Transverse colon (tissue), 4 donors: Measurements from ENCODE around the gene ABTB1. TPM values are rescaled to one million over a fixed set of nuclear protein-coding genes. Genes with fewer than 3 reads are reported as not detected.
A peak's percentile ranks its signal among the peaks of the same experiment; 100 is the strongest.

Experiments used
- DNase-seq: peaks from one replicate; pipeline ENCODE4 v3.0.0-alpha.2; 2019
- H3K27ac ChIP-seq, 4 donors: fragments of 200-600 bp; sonication (generic); 2 replicates each; pipeline ENCODE4 v1.5.1; 2016 to 2018; ENCODE audit warnings: inconsistent platforms in 4 of 4
- H3K27me3 ChIP-seq: fragments of 200-600 bp; sonication (generic); 2 replicates; pipeline ENCODE4 v1.5.1; 2017; ENCODE audit warnings: inconsistent platforms
- H3K36me3 ChIP-seq, 4 donors: fragments of 200-600 bp; sonication (generic); 2 replicates each; pipeline ENCODE4 v1.5.1; 2017 to 2019; ENCODE audit warnings: inconsistent platforms in 4 of 4
- H3K4me1 ChIP-seq, 4 donors: fragments of 200-600 bp; sonication (generic); 2 replicates each; pipeline ENCODE4 v1.5.1; 2017 to 2020; ENCODE audit warnings: inconsistent platforms in 4 of 4
- H3K4me3 ChIP-seq, 4 donors: fragments of 200-600 bp; sonication (generic); 1 replicate in 1 of 4; 2 replicates in 3 of 4; pipeline versions ENCODE4 v1.5.1 to v1.6.1; 2017 to 2019; ENCODE audit warnings: inconsistent platforms in 4 of 4
- H3K9me3 ChIP-seq, 2 donors: fragments of 200-600 bp; sonication (generic); 2 replicates each; pipeline ENCODE4 v1.5.1; 2017 to 2019; ENCODE audit warnings: inconsistent platforms in 2 of 2
- EP300 ChIP-seq: sonication (generic); formaldehyde crosslinking; IDR thresholded peaks from one replicate; pipeline ENCODE4 v1.6.1; 2017; ENCODE audit warnings: antibody characterized with exemption, low read depth
- POLR2A ChIP-seq: fragments of 450-650 bp; IDR thresholded peaks from one replicate; pipeline ENCODE4 v1.6.1; 2016; ENCODE audit warnings: antibody characterized with exemption, mild to moderate bottlenecking, moderate library complexity
- POLR2AphosphoS5 ChIP-seq, 3 donors: sonication (generic); formaldehyde crosslinking; IDR thresholded peaks; one replicate each; pipeline ENCODE4 v1.6.1; 2016; ENCODE audit warnings: antibody characterized with exemption in 3 of 3
- WGBS, 2 donors: methylation state at CpG; one replicate each; pipeline ENCODE4 v1.1.5; 2018; ENCODE audit warnings: low coverage in 1 of 2; 5-methylcytosine and 5-hydroxymethylcytosine counted together
- in situ Hi-C, 4 donors: fragments of 200-750 bp; cut with MboI; loops; one replicate each; pipeline versions ENCODE4 v1.15.0 to v1.15.1; 2017; ENCODE audit warnings: low sequenced_read_pairs in 3 of 4, low pct_ligation_motif_present in 1 of 4, low pct_unique_long_range_greater_than_20kb in 1 of 4
- intact Hi-C: fragments of 100-400 bp; cut with DNase I; formaldehyde crosslinking; loops from one replicate; pipeline ENCODE4 v1.15.1; 2023; ENCODE audit warnings: low total_unique reads
- total RNA-seq, 4 donors: library from RNA; depleted of rRNA; stranded (reverse); fragments of >200 nt; gene quantifications; one replicate each; pipeline ENCODE4 v1.1.0, GENCODE V29; 2016
- TF ChIP-seq, protein P1 (sequence below), 5 experiments: fragments of 200-600 bp in 3 of 5; fragments of 450-650 bp in 2 of 5; sonication (generic) in 3 of 5; IDR thresholded peaks; 1 replicate in 2 of 5; 2 replicates in 3 of 5; pipeline ENCODE4 v1.5.1; 2016 to 2017; ENCODE audit warnings: antibody characterized with exemption in 5 of 5, inconsistent platforms in 3 of 5, mild to moderate bottlenecking in 2 of 5, moderate library complexity in 1 of 5

Gene ABTB1
- total RNA-seq, 4 donors from 2014 or later, result 29.6 to 80.4 (median 45.8) TPM

DNA sequence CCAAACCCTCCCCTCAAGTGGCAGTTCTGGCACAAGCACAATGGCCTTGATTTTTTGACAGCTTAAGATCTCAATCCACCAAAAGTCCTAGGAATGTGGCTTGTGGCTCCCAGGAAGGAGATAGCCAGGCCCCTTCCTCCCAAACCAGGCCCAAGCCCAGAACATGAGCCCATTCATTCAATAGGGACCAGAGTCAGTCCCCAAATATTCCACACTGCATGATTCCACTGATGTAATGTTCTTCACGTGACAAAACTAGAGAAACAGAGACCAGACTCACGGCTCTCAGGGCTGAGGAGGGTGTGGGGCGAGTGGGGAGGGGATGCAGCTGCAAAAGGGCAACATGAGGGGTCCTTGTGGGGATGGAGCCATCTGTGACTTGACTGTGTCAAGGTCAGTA, 25.5 kb downstream of the ABTB1 start:
- Histone ChIP-seq H3K9me3 (no peaks in the 10 kb centered on the region), H3K4me1 (peaks cover 20 to 30% (median 26%) of the 10 kb centered on the region in 4 donors), H3K36me3 (peaks cover 0 to 1% (median 0%) of the 10 kb centered on the region in 4 donors), H3K27ac (peak overlapping the region; percentile 84 to 92 (median 90)), H3K27me3 (no peaks in the 10 kb centered on the region), H3K4me3 (no peak overlapping the region)
- TF ChIP-seq, protein P1, sequence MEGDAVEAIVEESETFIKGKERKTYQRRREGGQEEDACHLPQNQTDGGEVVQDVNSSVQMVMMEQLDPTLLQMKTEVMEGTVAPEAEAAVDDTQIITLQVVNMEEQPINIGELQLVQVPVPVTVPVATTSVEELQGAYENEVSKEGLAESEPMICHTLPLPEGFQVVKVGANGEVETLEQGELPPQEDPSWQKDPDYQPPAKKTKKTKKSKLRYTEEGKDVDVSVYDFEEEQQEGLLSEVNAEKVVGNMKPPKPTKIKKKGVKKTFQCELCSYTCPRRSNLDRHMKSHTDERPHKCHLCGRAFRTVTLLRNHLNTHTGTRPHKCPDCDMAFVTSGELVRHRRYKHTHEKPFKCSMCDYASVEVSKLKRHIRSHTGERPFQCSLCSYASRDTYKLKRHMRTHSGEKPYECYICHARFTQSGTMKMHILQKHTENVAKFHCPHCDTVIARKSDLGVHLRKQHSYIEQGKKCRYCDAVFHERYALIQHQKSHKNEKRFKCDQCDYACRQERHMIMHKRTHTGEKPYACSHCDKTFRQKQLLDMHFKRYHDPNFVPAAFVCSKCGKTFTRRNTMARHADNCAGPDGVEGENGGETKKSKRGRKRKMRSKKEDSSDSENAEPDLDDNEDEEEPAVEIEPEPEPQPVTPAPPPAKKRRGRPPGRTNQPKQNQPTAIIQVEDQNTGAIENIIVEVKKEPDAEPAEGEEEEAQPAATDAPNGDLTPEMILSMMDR (IDR thresholded peaks at IDR 0.05), result no peak
- TF ChIP-seq POLR2A (no peak), POLR2AphosphoS5 (IDR thresholded peaks at IDR 0.05) (no peak), EP300 (no peak)
- in situ Hi-C loops, result loop anchor here in 1 of 4 donors (25.0 kb wide), 1 partner anchor 139 kb away; no protein-coding TSS in a partner anchor
- no peak for DNase-seq
- intact Hi-C loops, result no loop called here
- 67 to 77% methylated on average over 3 of the region's 3 CpGs for WGBS, 2 donors

DNA sequence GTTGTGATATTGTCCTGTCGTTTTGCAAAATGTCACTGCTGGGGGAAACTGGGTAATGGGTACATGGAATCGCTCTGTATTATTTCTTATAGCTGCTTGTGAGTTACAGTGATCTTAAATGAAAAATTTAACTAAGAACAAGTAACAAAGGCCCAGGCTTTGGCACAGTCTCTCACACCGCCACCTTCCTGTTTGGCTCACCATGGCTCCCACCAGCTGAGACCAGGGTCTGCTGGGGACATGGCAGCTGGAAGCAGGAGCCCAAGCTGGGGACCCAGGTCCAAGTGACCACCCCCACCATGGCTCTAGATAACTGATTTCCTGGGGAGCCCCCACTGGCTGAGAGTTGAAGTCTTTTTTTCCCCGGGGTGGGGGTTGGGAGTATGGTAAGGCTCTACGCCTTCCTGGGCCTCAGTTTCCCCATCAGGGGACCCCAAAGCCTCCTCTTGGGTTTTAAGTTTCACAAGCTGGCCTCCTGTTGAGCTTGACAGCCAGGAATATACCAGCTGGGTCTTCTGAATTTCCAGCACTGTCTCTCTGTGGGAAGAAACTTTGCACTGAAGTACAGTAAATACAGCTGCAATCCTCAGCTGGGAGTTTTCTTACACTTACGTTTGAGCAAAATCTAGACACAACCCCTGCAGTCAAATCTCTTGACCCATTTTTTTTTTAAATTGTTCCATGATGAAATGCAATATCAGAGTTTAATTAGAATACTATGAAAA, 26.1 kb downstream of the ABTB1 start:
- H3K36me3 ChIP-seq, result no peaks in the 10 kb centered on the region
- DNase-seq, result no peak
- no peaks in the 10 kb centered on the region for H3K27me3 ChIP-seq
- H3K9me3 ChIP-seq, result no peaks in the 10 kb centered on the region
- WGBS, 2 donors, result 73 to 82% methylated on average over 2 to 6 of the region's 6 CpGs
- H3K4me1 ChIP-seq, result peaks cover 20 to 30% (median 26%) of the 10 kb centered on the region in 4 donors
- intact Hi-C loops, result no loop called here
- in situ Hi-C loops, result loop anchor here in 1 of 4 donors (25.0 kb wide), 1 partner anchor 138 kb away; no protein-coding TSS in a partner anchor
- TF ChIP-seq POLR2A (no peak), POLR2AphosphoS5 (IDR thresholded peaks at IDR 0.05) (no peak), EP300 (no peak)
- TF ChIP-seq, protein P1 (IDR thresholded peaks at IDR 0.05), result no peak
- H3K4me3 ChIP-seq, result no peak overlapping the region
- H3K27ac ChIP-seq, result peak overlapping the region; percentile 84 to 92 (median 90)

GRCh38 chr3:127699416-127700300, 26.9 kb downstream of the ABTB1 start:
- in situ Hi-C loops, result loop anchor here in 1 of 4 donors (25.0 kb wide), 1 partner anchor 138 kb away; no protein-coding TSS in a partner anchor
- WGBS, 2 donors, result 80% methylated on average over 5 to 9 of the region's 9 CpGs
- TF ChIP-seq EP300 (no peak), POLR2A (no peak), POLR2AphosphoS5 (IDR thresholded peaks at IDR 0.05) (no peak)
- TF ChIP-seq, protein P1 (IDR thresholded peaks at IDR 0.05), result no peak
- no peaks in the 10 kb centered on the region for H3K9me3 ChIP-seq
- H3K36me3 ChIP-seq, result no peaks in the 10 kb centered on the region
- DNase-seq, result no peak
- no peak overlapping the region for H3K4me3 ChIP-seq
- intact Hi-C loops, result no loop called here
- H3K27me3 ChIP-seq, result no peaks in the 10 kb centered on the region
- peaks cover 20 to 30% (median 26%) of the 10 kb centered on the region in 4 donors for H3K4me1 ChIP-seq
- peak overlapping the region; percentile 84 to 92 (median 90) for H3K27ac ChIP-seq

- H3K4me1 ChIP-seq, result peaks cover 20 to 30% (median 26%) of the 10 kb centered on the region in 4 donors
- in situ Hi-C loops (no loop called here), intact Hi-C loops (no loop called here)
- H3K36me3 ChIP-seq, result no peaks in the 10 kb centered on the region
- TF ChIP-seq, protein P1 (IDR thresholded peaks at IDR 0.05), result no peak
- TF ChIP-seq POLR2AphosphoS5 (IDR thresholded peaks at IDR 0.05), result no peak
- no peak for TF ChIP-seq EP300
- no peak for TF ChIP-seq POLR2A
- WGBS, 2 donors, result 60 to 84% methylated on average over 1 to 4 of the region's 5 CpGs
- H3K27me3 ChIP-seq, result no peaks in the 10 kb centered on the region
- H3K4me3 ChIP-seq, result no peak overlapping the region
- no peak for DNase-seq
- no peaks in the 10 kb centered on the region for H3K9me3 ChIP-seq
- H3K27ac ChIP-seq, result peak overlapping the region in 3 of 4 donors; percentile 84 to 92 (median 90)
These were observed 27.7 kb downstream of the ABTB1 start for GRCh38 chr3:127700406-127700805.
